Stimulated activated CD4-positive, alpha-beta T cell treated with anti-CD3 and anti-CD28 coated beads, Interleukin-12 subunit alpha, Interleukin-12 subunit beta, amount 100 ng/mL, for 48 hours (primary cell): ENCODE measurements around the gene PDE8A.
"Not testable (repeated sequence)": the region's sequence is repeated elsewhere in the genome, so short reads cannot be mapped to it uniquely, and the experiment has no call there.

Experiments
- DNase-seq, 3 donors: peaks; one replicate each; pipeline ENCODE4 v3.0.0-alpha.2; 2020; ENCODE audit warnings: low read depth in 2 of 3, low spot score in 1 of 3

Gene PDE8A

DNA sequence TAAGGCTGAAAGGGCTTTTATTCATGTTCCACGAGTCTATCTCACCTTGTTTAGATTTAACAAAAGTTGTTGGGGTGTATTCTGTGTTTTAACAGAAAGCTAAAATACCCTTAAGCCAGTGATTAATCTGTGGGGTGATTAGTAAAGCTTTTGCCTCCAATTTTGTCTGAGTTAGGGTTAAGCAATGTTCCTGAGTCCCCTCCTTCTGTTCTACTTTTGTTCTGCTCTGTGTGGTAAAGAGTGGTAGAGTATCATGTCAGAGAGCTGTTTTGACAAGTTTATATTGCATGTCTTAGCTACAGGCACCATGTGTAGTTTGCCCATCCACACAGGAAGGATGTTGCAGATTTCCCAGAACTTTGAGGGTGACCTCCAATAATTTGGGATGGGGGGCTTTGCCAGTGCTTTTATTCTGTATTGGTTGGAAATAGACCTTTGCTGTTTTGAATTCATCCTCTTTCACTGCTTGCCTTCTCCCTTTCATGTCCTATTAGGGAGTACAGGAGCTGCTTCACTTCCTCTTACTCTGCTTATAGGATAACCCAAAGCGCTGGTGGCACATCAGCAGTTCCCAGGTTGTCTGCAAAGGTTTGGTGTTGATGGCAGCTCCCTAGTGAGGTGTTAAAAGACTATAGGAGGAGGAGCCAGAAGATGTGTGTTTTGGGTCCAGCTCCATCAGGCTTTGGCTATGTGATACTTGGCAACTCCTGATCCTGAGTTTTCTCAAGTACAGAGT, 7.4 kb downstream of the PDE8A start:
- no peak for DNase-seq

- no peak for DNase-seq
Observed at GRCh38 chr15:84990507-84990906, 8.9 kb downstream of the PDE8A start.

DNA sequence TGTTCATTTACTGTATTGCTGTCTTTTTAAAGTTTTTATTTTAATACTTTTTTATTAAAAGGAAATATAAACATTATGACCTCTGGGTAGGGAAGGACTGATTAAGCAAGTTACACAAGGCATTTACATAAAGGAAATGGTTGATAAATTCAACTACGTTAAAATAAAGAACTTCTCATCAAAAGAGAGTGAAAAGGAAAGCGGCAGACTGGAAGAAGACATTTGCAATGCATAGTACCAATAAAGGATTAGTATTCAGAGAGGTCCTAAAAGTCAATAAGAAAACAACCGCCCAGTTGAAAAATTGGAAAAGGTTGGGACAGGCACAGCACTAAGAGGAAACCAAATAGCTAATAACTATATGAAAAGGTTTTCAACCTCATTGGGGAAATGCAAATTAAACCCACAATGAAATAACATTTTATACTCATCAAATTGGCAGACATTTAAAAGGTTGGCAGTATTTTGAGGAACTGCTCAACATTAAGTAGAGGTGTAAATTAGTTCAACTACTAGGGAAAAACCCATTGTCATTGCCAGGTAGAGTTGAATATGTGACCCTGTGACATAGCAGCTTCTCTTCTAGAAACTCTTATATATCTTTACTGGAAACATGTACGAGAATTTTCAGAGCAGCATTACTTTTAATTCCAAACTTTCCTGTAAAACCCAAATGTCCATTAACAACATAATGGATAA, 9.5 kb downstream of the PDE8A start:
- DNase-seq, result no peak

- peak; percentile 28 to 49 (median 28) for DNase-seq
Observed at GRCh38 chr15:84992157-84992944, 10.7 kb downstream of the PDE8A start.

GRCh38 chr15:84996055-84996454, 14.4 kb downstream of the PDE8A start:
- no peak for DNase-seq

GRCh38 chr15:84996714-84997113, 15.1 kb downstream of the PDE8A start:
- DNase-seq, result not testable (repeated sequence)

- not testable (repeated sequence) for DNase-seq
Observed at GRCh38 chr15:84997214-84997613, 15.6 kb downstream of the PDE8A start.

DNA sequence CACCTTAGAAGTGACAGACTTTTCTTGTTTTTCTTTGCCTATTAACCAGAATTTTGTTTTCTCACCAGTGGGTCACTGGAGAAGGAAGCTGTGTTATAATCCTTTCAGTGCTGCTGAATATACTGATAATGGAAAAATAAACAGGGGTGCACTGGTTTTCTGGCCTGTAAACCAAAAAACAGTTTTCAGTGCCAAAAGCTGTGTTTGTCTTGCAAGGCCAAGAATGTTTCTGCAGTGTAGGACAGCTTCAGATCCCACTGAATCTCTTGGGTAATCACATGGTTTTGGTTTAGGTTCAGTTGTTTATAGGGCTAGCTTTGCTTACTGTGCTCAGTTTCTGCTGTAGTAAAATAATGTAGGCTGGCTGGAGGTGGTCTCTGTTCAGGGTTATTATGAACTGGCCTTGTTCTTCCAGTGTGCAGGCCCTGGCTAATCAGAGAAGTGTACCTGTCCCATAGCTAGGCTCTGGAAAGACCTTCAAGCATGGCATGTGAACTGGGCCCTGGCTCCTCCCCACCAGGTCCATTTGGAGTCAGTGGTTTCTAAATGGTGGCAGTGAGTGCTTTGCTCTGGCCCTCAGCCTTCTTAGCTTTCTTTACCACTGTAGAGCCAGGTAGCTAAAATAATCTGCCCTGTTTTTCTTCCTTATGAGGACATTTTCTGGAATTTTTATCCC, 18.7 kb downstream of the PDE8A start:
- DNase-seq, result no peak

GRCh38 chr15:85000937-85001336, 19.3 kb downstream of the PDE8A start:
- DNase-seq, result no peak

DNA sequence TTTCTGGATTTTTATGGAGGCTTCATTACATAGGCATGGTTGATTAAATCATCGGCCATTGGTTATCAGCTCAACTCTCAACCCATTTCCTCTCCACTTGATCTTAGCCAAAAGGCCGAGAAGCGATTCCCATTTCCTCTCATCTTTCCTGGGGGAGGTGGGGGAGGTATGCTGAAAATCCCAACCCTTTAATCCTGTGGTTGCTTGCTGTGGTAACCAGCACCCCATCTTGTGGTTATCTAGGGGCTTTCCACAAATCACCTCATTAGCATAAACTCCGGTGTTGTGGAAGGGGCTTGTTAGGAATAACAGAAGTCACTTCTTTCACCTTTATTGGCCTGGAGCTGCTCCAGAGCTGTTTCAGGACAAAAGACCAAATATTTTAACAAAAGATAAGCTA, 20.9 kb downstream of the PDE8A start:
- DNase-seq, result no peak

DNA sequence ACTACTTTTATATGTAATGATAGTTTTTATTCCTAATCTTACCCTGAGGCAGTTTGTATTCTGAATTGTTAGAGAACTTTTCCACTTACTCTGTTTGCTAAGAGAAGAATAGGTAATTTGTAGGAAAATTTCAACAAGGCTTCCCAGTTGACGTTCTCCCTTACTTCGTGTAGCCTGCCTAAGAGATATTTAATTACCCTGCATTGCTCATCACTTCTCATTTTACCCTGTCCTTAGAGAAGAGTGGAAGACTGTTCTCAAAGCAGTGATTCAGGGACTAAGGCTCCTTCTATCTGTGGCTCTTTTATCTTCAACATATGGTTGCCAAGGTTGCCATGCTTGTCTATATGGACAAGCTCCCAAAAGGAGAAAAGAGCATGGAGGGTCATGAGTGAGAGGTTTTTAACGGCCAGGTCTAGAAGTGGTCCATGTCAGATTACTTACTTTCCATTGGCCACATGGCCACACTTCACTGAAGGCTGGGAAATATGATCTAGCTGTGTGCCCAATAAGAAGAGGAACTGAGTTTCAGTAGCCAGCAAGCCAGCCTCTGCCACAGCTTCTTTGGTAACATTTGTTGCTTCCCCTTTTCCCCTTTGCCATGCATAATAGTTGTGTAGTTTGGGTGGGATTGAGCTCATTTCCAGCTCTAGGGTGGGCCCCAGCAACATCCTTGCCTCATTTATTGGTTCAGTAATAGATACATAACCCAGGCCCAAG, 22.1 kb downstream of the PDE8A start:
- DNase-seq, result no peak

GRCh38 chr15:85004550-85004949, 22.9 kb downstream of the PDE8A start:
- DNase-seq, result no peak

GRCh38 chr15:85005319-85005718, 23.7 kb downstream of the PDE8A start:
- no peak for DNase-seq

- DNase-seq, result no peak
Observed at GRCh38 chr15:85005746-85006145, 24.1 kb downstream of the PDE8A start.

GRCh38 chr15:85006201-85006600, 24.5 kb downstream of the PDE8A start:
- DNase-seq, result no peak

DNA sequence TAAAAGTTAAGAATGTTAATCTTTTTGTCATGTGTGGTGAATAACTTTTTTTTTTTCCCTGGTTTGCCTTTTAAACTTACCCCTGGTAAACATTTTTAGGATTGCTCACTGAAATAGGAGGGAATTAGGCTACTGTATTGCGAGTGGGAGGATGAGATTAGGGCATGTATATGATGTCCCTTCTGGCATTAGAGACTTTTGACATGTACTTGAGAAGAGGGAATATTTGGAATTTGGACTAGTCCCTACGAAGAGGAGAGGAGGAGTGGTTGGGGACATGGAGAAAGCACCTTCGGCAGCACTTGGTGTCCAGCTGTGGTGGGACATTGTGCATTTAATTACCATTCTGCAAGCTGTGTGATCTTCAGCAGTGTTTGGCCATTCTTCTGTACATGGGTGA, 25.0 kb downstream of the PDE8A start:
- no peak for DNase-seq

- DNase-seq, result no peak
Observed at GRCh38 chr15:85007137-85007536, 25.5 kb downstream of the PDE8A start.

DNA sequence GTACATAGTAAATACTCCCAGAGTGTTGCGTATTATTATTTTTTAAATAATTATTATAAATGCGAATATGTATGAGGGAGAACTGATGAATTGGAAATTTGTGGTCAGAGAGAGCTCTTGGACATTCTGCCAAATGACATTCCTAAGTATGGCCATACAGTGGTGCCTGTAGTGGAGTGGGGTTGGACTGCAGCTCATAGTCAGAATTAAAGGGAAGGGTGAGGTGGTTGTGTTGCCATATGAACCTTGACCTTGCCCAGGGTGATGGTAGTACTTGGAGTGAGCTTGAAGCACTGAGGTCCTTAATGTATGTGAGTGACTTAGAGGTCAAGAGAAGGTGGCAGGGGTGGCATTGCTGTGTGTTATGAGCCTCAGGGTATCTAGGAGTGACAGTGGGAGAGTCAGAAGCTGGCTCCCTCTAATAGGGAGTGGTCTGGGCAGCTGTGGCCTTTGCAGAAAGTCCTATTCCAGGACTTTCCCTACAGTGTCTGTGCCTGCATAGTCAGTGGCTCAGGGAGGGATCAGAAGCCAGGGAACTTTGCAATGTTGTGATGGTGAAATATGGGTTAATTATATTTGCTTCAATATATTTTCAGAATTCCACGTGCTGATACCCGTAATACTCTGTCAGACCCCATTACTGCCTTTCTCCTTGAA, 26.2 kb downstream of the PDE8A start:
- no peak for DNase-seq

- no peak for DNase-seq
Observed at GRCh38 chr15:85008474-85009260, 27.0 kb downstream of the PDE8A start.
